ENCODE data around the gene RXRB. TPM values are rescaled to one million over a fixed set of nuclear protein-coding genes. Genes with fewer than 3 reads are reported as not detected.

The RXRB gene
- total and polyA plus RNA-seq, 2 of the 13 experiments (the other 11 are each of a cell fraction or from before 2014, with no cell fraction given) = 26.7 to 55.7 TPM

GRCh38 chr6:33198159-33198852, 2.2 kb downstream of the RXRB start (continued):
- TF ChIP-seq CC2D1A (CRISPR knock-in tag; IDR thresholded peaks at IDR 0.05) (0 out of 2 replicates have a peak, but pooled peaks have one; percentile 54), ATM (IDR thresholded peaks at IDR 0.05; ENCODE audit: borderline replicate concordance) (no peak), FOXP1 (IDR thresholded peaks at IDR 0.05) (peak; percentile 83), FOXP1 (CRISPR knock-in tag; IDR thresholded peaks at IDR 0.05) (peak; percentile 99), CBX5 (CRISPR knock-in tag; IDR thresholded peaks at IDR 0.05; ENCODE audit: borderline replicate concordance) (0 out of 2 replicates have a peak, but pooled peaks have one; percentile 36), SP1 (IDR thresholded peaks at IDR 0.05) (no peak), SP1 (CRISPR knock-in tag; IDR thresholded peaks at IDR 0.05) (no peak; the same call in 1 of the 2 replicates), RFXANK (CRISPR knock-in tag; IDR thresholded peaks at IDR 0.05) (no peak), KDM5A (IDR thresholded peaks at IDR 0.05; ENCODE audit: borderline replicate concordance, low read length) (no peak; the same call in 1 of the 2 replicates), ISX (CRISPR knock-in tag; conservative IDR thresholded peaks at IDR 0.05) (no peak), ELF4 (CRISPR knock-in tag; IDR thresholded peaks at IDR 0.05; ENCODE audit: borderline replicate concordance) (no peak), GMEB2 (CRISPR knock-in tag; IDR thresholded peaks at IDR 0.05; ENCODE audit: low read depth) (no peak), LRRFIP1 (CRISPR knock-in tag; conservative IDR thresholded peaks at IDR 0.05) (no peak), PRDM15 (CRISPR knock-in tag; IDR thresholded peaks at IDR 0.05) (peak; percentile 76), BORCS8-MEF2B (CRISPR knock-in tag; IDR thresholded peaks at IDR 0.05) (peak; percentile 43; the same call in 1 of the 2 replicates), ZKSCAN8 (CRISPR knock-in tag; IDR thresholded peaks at IDR 0.05; ENCODE audit: borderline replicate concordance) (peak; percentile 92), E2F5 (CRISPR knock-in tag; conservative IDR thresholded peaks at IDR 0.05) (no peak)
